ENCODE results near the gene RIN3. TPM values are rescaled to one million over a fixed set of nuclear protein-coding genes. Genes with fewer than 3 reads are reported as not detected.
A peak's percentile ranks its signal among the peaks of the same experiment; 100 is the strongest.

The RIN3 gene
- total RNA-seq, 1 experiment from 2014 or later = 1.5 TPM

GRCh38 chr14:92637228-92637627 lies 123.6 kb downstream of the RIN3 start:
- H3K4me2 ChIP-seq (ENCODE audit: insufficient read depth, insufficient read length, low read length) = no peak overlapping the region
- Mint-ChIP-seq H3K4me1 (peaks cover 4 to 10% of the 10 kb centered on the region in 2 experiments; a peak in 3 of 4 replicates), H3K27me3 (ENCODE audit: low read depth) (peaks cover 1% of the 10 kb centered on the region), H3K4me3 (no peak overlapping the region), H3K9me3 (no peaks in the 10 kb centered on the region), H3K36me3 (ENCODE audit: insufficient read depth in 1 of 3, low read depth in 3 of 3) (no peaks in the 10 kb centered on the region), H3K27ac (no peak overlapping the region)
- no peak for TF ChIP-seq CTCF (conservative IDR thresholded peaks at IDR 0.05)
- H4K5ac ChIP-seq (ENCODE audit: insufficient read length, low read depth, low read length) = no peak overlapping the region
- H3K23ac ChIP-seq (ENCODE audit: insufficient read length, low read depth, low read length) = no peak overlapping the region
- H3K9me3 ChIP-seq (ENCODE audit: control insufficient read depth, low read depth, low read length) = no peaks in the 10 kb centered on the region
- H3K79me2 ChIP-seq (ENCODE audit: insufficient read depth, low read length) = no peaks in the 10 kb centered on the region
- H2BK20ac ChIP-seq (ENCODE audit: low read depth, low read length, poor library complexity, severe bottlenecking) = no peak overlapping the region
- no peak overlapping the region for H3K9ac ChIP-seq (ENCODE audit: extremely low read depth, insufficient read length, low read length)
- H3K56ac ChIP-seq (ENCODE audit: insufficient read length, low read depth, low read length) = no peak overlapping the region
- H3K4ac ChIP-seq (ENCODE audit: low read depth, low read length) = no peak overlapping the region
- H2AFZ ChIP-seq (ENCODE audit: low read length) = no peak overlapping the region
- no CpG with 5 or more reads among the region's 7 CpGs for WGBS (ENCODE audit: extremely low coverage, insufficient read length, low lambda C conversion rate)
- H3K27ac ChIP-seq (ENCODE audit: insufficient read length, low read depth, low read length) = no peak overlapping the region
- H4K8ac ChIP-seq (replicated peaks; ENCODE audit: insufficient read length, low read depth, low read length) = no peak overlapping the region
- H2AK5ac ChIP-seq (ENCODE audit: insufficient read length, low read length) = no peak overlapping the region
- H3K27me3 ChIP-seq (ENCODE audit: insufficient read depth, low read length) = no peaks in the 10 kb centered on the region
- no peak overlapping the region for H2BK120ac ChIP-seq (ENCODE audit: low read depth, low read length, poor library complexity, severe bottlenecking)
- H3K79me1 ChIP-seq (ENCODE audit: insufficient read depth, low read depth, low read length, poor library complexity, severe bottlenecking) = no peaks in the 10 kb centered on the region
- H3T11ph ChIP-seq (ENCODE audit: low read length) = no peak overlapping the region
- no peak overlapping the region for H3K18ac ChIP-seq (ENCODE audit: insufficient read length, low read depth, low read length)
- H3K4me1 ChIP-seq (ENCODE audit: insufficient read depth, low read length) = no peaks in the 10 kb centered on the region
- no peak overlapping the region for H2BK15ac ChIP-seq (ENCODE audit: low read depth, low read length)
- no peak overlapping the region for H2BK5ac ChIP-seq (ENCODE audit: insufficient read length, low read length)
- no peak overlapping the region for H2BK12ac ChIP-seq (ENCODE audit: insufficient read length, low read depth, low read length)
- H4K91ac ChIP-seq (ENCODE audit: insufficient read length, low read depth, low read length) = no peak overlapping the region
- H4K20me1 ChIP-seq (ENCODE audit: control insufficient read depth, insufficient read depth, insufficient read length) = no peaks in the 10 kb centered on the region
- peak; percentile 37 for DNase-seq
- H3K14ac ChIP-seq (ENCODE audit: insufficient read depth, low read length) = no peak overlapping the region
- H3K23me2 ChIP-seq (ENCODE audit: insufficient read length, low read depth, low read length, poor library complexity, severe bottlenecking) = no peaks in the 10 kb centered on the region
